Stimulated activated naive CD4-positive, alpha-beta T cell (primary cell): Measurements from ENCODE around the gene ITGB7.

Experiments used
- DNase-seq, 6 experiments: peaks; one replicate each; lab custom pipeline; 2025; lab: John Stamatoyannopoulos, UW

ITGB7 gene

GRCh38 chr12:53231921-53232645, 25.0 kb upstream of the ITGB7 start, which contains the start of gene RARG:
RARG (minus strand) TSS chr12:53232209; CDS start chr12:53227545, 4,664 bp downstream.
- peak in 5 of 6 experiments; percentile 38 to 69 (median 61) for DNase-seq

GRCh38 chr12:53231671-53231920, 24.5 kb upstream of the ITGB7 start:
- no peak for DNase-seq

GRCh38 chr12:53230108-53230845, 23.2 kb upstream of the ITGB7 start:
- DNase-seq = no peak

GRCh38 chr12:53229454-53229853, 22.4 kb upstream of the ITGB7 start:
- no peak for DNase-seq

GRCh38 chr12:53227836-53228235, 20.8 kb upstream of the ITGB7 start:
- no peak for DNase-seq

GRCh38 chr12:53227341-53227740, 20.3 kb upstream of the ITGB7 start:
- DNase-seq = no peak

- DNase-seq = no peak
Observed at GRCh38 chr12:53226815-53227214, 19.8 kb upstream of the ITGB7 start.

- DNase-seq = no peak
Observed at GRCh38 chr12:53225635-53226424, 18.8 kb upstream of the ITGB7 start.

- no peak for DNase-seq
Observed at GRCh38 chr12:53224897-53225634, 18.0 kb upstream of the ITGB7 start.

GRCh38 chr12:53224061-53224896, 17.2 kb upstream of the ITGB7 start:
- DNase-seq = no peak

GRCh38 chr12:53223389-53224060, 16.5 kb upstream of the ITGB7 start:
- DNase-seq = peak; percentile 14 to 59 (median 38)

- no peak for DNase-seq
Observed at GRCh38 chr12:53222806-53223261, 15.8 kb upstream of the ITGB7 start.

- no peak for DNase-seq
Observed at GRCh38 chr12:53222170-53222721, 15.2 kb upstream of the ITGB7 start.

GRCh38 chr12:53221203-53222080, 14.4 kb upstream of the ITGB7 start:
- peak in 3 of 6 experiments; percentile 40 to 60 (median 56) for DNase-seq

GRCh38 chr12:53220694-53221202, 13.7 kb upstream of the ITGB7 start:
- peak; percentile 38 to 80 (median 66) for DNase-seq

GRCh38 chr12:53219956-53220693, 13.1 kb upstream of the ITGB7 start:
- DNase-seq = peak; percentile 72 to 86 (median 82)

GRCh38 chr12:53219292-53219955, 12.4 kb upstream of the ITGB7 start:
- peak; percentile 24 to 61 (median 42) for DNase-seq
